GM19324 (cell line): Measurements from ENCODE around the gene MBOAT1.

Experiments
- ATAC-seq: cut with Tn5 transposase; IDR thresholded peaks from one replicate; pipeline ENCODE4 v1.9.1; 2021; ENCODE audit warnings: mild to moderate bottlenecking, moderate library complexity; ENCODE audit not compliant: unreplicated experiment, low FRiP score

The MBOAT1 gene

DNA sequence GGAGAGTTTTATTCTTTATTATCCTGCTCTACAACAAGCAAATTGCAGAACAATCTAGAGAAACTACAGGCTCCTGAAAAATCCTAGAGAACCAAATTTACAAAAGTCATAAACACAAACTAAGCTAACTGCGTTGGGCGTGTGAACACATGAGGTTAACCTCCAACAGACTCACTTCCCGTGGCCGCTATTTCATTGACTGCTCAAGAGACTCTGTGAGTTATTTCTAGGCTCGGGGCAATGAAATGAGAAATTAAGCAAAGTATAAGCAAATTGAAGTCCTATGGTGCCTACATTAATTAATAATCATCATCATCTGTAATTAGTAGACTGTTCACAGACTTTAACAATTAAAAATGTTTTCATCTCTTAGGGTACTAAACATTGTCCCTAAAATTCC is 100.0 kb downstream of the MBOAT1 start:
- no peak for ATAC-seq

DNA sequence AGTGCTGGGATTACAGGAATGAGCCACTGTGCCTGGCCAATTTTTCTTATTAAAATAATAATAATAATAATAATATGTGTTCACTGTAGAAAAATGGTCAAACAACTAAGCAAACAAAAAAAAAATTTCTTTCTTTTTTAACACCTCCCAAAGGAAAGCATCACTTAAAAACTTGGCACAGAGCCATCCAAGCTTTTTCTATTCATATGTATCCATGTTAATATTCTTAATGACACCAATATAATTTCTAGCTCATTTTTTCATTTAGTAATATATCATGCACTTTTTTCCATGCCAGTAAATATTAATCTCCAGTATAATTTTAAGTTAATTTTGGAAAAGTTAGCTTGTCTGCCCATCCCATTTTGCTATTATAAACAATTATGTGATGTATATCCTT is 101.8 kb downstream of the MBOAT1 start:
- no peak for ATAC-seq

DNA sequence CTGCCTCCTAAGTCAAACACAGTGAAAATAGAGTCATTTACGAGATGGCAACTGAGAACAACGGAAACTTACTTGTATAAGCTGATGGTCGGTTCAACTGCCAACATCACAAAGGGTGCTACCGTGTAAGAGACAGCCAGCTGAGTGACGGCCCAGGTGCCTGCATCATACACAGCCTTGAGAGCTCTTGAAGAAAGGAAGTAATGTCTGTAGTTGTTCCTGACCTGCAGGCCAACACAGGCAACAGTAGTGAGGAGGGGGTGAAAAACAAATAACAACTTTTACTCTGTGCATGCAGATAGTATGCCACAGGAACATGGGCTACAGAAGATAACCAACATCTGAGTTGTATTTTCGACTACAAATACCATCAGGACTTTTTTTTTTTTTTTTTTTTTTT is 102.7 kb downstream of the MBOAT1 start:
- no peak for ATAC-seq

DNA sequence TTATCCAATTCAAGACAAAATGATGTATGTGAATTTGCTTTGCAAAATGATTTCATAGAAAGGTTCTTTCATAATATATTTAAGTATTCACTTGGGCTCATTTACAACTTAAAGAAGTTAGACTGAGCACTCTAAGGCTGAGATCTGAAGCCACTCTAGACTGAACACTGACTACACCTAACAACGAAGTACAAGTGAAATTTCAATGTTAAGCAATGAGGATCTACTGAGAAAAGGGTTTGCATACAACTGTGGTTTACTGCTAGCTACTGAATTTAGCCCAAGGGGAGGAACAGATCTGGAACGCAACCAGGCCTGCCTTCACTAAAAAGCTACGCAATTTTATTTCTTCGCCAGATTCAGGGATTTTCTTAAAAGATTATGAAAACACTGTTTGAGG is 106.4 kb downstream of the MBOAT1 start:
- ATAC-seq: no peak

DNA sequence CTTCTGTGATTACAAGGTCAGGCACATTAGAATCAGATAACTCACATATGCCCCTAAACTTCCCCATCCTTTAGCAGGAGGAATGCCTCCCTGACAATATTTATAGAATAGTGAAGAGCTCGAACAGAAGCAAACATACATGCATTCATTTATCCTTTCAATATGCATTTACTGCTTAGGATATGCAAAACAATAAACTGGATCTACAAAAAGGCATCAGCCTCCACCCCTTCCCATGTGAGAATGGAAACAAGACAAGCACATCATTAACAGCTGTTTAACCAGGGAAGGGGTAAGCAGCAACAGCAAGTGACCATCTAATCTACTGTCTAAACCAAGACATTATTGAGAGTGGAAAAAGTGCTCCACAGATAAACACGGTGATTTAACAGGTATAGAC is 107.6 kb downstream of the MBOAT1 start:
- ATAC-seq: no peak

DNA sequence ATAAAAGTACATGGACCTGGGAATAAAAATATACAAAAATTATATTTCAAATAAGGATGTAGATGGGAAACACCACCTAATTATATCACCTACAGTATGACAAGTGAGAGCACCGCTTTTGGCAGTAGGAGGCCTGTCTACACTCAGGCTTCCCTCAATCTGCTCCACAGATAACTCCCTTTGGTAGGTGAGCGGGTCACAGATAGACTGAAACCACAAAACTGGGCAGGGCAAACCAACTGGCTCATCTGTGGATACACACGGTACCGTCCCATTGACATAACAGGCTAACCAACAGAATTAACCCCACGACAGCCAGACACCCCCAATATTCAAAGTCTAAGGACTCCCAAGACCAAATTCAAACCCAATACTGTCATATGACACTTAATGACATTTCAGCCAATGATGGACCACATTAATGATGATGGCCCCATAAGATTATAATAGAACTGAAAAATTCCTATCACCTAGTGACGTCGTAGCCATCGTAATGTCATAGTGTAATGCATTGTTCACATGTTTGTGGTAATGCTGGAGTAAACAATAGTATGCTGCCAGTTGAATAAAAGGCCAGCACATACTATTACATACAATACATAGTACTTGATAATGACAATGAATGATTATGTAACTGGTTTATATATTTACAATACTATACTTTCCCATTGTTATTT is 109.7 kb downstream of the MBOAT1 start:
- ATAC-seq: no peak

DNA sequence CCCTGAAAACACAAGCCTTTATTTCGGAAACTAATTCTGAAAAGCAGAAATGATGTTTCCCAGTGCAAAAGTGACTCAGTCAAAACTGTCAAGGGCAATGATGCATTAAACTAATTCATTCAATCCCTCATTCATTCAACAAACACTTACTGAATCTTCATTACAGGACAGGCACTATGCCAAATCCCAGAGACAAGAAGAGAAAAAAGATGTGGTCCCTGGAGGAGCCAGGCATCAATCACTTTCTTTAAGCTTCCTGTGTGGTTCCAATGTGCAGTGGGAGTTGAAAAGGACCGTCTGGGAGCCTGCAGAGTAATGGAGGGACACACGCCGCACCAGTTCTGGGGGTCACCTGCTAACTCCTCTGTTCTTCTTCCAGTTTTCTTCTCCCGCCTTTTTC is 113.1 kb downstream of the MBOAT1 start:
- no peak for ATAC-seq

DNA sequence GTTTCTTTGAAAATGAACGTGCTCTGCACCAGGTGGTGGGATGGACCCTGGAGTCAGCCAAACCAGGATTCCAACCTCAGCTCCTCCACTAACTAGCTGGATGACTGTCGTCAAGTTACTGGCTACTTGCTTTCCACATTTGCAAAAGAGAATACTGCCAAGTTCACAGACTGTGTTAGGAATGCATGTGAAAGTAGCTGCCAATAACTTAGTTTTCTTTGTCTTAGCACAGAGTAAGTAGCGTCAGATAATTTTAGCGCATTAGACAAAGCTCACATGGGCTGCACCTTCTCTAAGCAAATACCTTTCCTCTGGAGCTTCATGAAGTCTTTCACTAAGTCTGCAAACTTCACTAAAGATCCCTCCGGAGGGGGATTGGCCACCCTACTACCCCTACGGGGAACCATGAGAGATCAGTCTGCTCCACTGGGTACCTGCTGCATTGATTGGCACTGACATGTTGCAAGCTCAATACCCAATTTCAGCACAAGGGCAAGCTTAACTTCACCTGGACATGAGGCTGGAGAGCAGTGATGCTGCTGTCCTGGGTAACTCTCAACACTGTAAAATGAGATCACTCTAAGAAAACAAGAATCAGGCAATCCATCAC is 113.9 kb downstream of the MBOAT1 start:
- ATAC-seq: no peak

DNA sequence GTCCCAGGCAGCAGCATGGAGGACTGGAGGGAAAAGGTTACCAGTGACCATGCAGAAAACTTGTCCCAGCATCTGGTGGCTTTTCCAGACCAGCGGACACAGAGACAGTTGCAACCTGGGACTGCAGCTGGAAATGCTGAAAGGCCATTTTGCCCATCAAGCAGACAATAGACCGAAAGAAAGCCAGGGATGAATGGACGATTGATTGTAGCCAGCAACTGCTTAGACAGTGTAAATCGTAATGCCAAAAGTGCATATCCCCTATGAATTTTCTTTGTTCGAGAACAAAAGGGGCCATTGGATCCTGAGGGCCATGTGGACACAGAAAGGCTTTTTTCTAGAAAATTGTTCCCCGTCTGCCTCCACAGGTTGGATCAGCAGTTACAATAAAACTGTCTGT is 115.7 kb downstream of the MBOAT1 start:
- ATAC-seq: no peak

DNA sequence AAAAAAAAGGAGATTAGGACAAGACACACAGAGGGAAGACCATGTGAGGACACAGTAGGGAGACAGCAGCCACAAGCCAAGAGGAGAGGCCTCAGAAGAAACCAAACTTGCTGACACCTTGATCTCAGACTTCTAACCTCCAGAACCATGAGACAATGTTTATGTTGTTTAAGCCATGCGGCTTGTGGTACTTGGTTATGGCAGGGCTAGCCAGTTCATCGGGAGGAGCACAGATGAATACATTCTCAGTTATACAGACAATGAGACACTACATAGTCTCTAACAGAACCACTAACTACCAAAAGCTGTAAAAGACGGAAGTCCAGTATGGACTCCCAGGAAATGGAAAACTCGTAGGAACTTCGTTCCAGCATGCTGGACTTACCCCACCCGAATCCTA is 116.8 kb downstream of the MBOAT1 start:
- no peak for ATAC-seq

DNA sequence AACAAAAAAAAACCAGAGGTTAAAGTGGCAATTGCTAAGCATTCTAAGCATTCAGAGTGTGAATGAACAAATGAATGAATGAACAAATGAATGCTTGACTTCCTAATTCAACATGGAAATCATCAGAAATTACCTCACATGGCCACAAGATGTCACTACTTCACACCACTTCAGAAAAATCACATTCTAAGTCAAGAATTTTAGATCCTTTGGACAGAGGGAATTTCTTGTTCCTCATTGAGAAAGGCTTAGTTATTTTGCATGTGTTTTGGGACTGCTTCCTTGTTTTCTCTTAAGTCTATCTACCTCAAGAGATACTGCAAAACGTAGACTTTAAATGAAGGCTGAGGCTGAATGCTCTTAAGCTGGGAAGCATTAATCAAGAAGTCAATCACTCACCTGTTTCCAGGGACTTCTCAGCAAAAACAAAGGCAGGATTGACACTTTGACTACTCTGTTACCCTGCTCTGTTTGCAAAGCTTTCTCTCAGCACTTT is 120.2 kb downstream of the MBOAT1 start:
- no peak for ATAC-seq

DNA sequence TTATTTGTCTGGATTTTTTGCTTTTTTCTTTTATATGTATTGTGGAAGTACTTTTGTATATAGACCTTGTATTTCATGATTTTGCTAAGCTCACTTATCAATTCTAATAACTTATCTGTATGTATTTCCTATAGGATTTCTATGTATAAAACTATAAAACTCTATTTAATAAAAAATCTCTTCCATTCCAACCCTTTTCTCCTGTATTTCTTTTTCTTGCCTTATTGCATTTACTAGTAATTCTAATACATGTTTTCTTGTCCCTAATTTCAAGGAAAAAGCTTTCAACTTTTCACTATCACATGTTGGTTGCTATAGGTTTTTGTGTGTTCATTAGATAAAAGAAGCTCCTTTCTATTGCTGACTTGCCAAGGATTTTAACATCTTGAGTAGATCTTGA is 125.3 kb downstream of the MBOAT1 start:
- no peak for ATAC-seq

DNA sequence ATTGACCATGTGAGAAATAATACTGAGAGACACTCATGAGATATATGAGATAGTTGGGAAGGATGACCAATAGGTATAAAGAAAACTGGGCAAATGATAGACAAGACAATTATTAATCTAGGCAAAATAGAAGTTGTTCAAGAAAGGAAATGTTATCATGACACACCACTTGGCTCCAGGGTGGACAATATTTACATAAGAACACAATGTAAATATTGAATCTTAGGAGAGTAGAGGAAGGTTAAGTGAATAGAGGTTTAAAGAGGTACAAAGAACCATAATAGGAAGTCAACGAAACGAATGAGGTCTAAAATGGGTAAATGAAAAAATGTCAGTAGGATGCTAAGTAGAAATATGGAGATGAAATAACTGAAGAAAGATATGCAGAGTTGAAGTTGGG is 126.5 kb downstream of the MBOAT1 start:
- ATAC-seq: no peak

DNA sequence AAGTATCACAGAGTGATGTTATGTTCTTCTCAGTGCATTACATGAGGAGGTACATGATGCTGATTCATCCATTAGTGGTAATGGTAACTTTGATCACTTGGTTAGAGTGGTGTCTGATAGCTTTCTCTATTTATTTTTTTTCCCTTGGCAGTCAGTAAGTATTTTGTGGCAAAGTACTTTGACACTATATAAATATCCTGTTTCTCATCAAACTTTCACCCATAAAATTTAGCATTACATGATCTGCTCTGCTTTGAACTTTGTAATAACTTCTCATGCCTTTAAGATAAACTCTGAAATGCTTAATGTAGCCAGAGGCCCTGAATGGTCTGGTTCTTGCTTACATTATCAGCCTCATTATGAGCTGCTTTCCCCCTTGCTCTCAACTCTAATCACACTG is 127.9 kb downstream of the MBOAT1 start:
- no peak for ATAC-seq

DNA sequence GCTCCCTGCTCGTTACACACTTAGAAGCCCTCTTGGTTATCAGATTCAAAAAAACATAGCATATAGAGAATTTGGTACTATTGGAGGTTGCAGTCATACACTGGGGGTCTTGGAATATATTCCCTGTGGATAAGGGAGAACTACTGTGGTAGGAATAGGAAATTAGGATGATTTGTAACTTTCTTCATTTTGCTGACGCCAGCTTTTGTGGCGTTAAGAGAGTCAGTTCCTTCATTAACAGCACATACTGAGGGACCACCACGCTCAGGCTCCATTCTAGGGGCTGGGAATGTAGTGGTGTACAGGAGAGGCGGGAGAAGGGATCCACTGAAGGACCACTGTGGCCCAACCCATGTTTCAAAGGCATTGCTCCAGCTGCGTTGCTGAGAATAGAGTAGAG is 140.3 kb downstream of the MBOAT1 start:
- no peak for ATAC-seq

DNA sequence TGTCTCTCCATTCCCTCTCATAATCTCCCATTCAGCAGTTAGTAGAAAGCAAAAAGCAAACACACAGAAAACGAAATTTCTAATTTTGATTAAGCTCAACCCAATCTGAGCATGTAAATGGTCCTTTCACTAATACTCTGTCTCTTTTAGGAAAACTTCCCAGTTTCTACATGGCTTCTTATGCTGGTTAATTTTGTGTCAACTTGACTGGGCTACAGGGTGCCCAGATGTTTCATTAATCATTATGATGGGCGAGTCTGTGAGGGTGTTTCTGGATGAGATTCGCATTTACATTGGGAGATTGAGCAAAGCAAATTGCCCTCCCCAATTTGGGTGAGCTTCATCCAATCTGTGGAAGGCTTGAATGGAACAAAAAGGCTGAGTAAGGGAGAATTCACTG is 142.2 kb downstream of the MBOAT1 start:
- ATAC-seq: no peak

DNA sequence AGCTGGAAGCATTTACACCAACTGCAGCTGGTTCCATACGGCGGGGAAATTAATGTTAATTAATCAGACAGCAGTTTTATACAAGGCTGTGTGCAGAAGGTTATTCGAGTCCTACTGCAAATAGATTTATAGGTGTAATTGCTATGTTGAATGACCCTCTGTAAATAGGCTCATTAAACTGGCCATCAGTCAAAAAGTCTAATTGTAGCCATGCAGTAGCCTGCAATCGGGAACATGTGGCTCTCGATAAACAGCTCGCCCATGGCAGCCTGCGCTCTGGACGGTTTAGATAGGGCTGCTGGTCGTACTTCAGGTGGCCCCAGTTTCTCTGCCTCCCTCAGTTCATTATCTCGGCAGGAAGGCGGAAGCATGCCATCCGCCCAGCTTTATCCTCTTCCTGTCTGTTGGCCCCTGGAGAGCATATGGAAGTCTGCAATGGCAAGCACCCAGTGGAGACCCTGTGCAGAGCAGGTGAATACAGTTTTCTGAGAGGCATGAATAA is 143.2 kb downstream of the MBOAT1 start:
- no peak for ATAC-seq

DNA sequence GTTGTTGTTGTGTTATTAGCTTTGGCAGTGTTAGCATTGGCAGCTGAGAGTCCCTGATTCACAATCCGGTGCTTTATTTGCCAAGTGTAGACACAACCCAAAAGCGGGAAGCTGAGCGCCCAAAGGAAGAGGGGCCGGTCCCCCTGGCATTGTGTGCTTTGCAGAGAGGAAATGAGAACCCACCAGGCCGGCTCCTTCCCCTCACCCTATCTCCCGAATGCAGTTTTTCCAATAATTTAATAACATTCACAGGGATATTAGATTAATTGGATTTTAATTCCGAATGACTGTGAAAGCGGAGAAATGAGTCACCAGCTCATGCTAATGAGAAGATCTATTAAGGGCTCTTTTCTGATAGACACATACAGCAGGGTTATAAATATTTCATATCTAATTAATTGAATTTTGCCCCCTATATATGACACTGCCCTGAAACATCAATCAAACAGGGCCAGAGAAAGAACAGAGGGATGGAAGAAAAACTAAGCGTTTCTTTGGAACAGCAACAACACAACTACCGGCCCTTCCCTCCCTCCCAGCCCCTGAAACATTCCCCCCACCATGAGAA is 143.8 kb downstream of the MBOAT1 start:
- ATAC-seq: no peak

DNA sequence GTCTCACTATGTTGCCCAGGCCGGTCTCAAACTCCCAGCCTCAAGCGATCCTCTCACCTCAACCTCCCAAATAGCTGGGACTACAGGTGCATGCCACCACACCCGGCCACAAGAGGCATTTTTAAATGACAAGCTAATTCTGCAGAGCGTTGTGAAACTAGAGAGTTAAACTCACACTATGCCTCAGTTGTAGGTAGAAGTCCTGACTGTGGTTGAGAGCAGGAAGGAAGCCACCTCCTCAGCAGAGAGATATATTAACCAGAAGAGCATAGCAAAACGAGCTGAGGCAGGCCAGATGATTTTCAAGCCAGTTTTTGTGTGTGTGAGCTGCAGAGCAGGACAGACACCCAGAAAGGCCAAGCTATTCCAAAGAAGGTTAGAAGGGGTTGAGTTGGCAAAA is 150.3 kb downstream of the MBOAT1 start:
- ATAC-seq: no peak

DNA sequence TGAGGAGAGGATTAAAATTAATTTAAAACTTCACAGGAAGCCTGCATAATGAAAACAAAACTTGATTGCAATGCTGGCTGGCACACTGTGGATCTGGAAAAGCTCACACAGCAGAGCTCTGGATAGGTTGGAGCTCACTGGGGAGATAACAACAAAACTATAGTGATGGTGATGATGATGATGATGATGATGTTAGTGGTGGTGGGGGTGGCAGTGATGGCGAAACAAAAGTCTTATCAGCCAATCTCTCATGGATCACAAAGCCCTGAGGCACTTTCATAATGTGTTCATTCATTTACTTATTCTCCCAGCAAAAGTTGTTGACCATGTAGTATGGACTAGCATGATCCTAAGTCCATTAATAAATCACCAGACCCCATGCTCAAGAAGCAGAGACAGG is 152.0 kb downstream of the MBOAT1 start:
- no peak for ATAC-seq

DNA sequence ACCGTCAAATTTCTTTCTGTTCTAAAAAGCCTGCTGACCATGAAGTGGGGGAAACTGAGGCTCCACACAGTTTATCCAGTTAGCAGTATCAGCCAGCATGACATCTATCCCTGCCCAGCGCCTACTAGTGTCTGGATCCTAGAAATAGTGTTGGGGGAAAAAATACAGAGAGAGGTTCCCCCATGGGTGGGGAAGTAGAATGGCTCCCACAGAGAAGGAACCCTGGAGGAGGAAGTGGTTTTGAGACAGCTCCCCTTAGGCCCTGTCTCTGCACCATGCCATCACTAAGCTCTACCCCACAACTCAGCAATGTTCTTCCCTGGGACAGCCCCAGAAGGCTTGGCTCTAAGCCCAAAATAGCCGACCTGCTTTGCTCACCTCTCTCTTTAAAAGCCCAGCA is 153.4 kb downstream of the MBOAT1 start:
- ATAC-seq: no peak
